Measurements from ENCODE around the gene ADGRV1.

- TF ChIP-seq CTCF (IDR thresholded peaks at IDR 0.05; ENCODE audit: low read depth, low read length) = no peak
- TF ChIP-seq POLR2A (IDR thresholded peaks at IDR 0.05; ENCODE audit: extremely low read depth, insufficient read length) = no peak
- no peak for TF ChIP-seq MYC (IDR thresholded peaks at IDR 0.05; ENCODE audit: low read depth, low read length)
Observed at GRCh38 chr5:91123901-91124300, 565.3 kb downstream of the ADGRV1 start.

Measured in NB4 (cell line).